Loucy (cell line): Measurements from ENCODE around the gene FUOM.

Experiments
- CTCF ChIP-seq: fragments of 200-600 bp; sonication (generic); conservative IDR thresholded peaks from 2 replicates; pipeline ENCODE4 v1.5.1; 2014; ENCODE audit warnings: mild to moderate bottlenecking, antibody characterized with exemption, low read length
- EZH2phosphoT487 ChIP-seq: fragments of 200-600 bp; IDR thresholded peaks from 2 replicates; pipeline ENCODE4 v1.6.1; 2018; ENCODE audit warnings: antibody characterized with exemption, mild to moderate bottlenecking, moderate library complexity, borderline replicate concordance

GRCh38 chr10:133308421-133309099 lies 49.3 kb downstream of the FUOM start, which contains the start of the genes TUBGCP2 and ZNF511:
- TF ChIP-seq CTCF (peak; percentile 18; the same call in 1 of the 2 replicates), EZH2phosphoT487 (no peak)
